Muscle of leg (tissue), 16 donors: ENCODE measurements around the gene ZNF286A. TPM values are rescaled to one million over a fixed set of nuclear protein-coding genes. Genes with fewer than 3 reads are reported as not detected.
A peak's percentile ranks its signal among the peaks of the same experiment; 100 is the strongest.
"Not testable (repeated sequence)": the region's sequence is repeated elsewhere in the genome, so short reads cannot be mapped to it uniquely, and the experiment has no call there.

Experiments used
- DNase-seq: peaks from one replicate; pipeline ENCODE4 v3.0.0; 2013
- H3K27ac ChIP-seq: one replicate; pipeline ENCODE4 v1.5.1; 2013; ENCODE audit warnings: mild to moderate bottlenecking, low read length, control low read depth
- H3K27me3 ChIP-seq: one replicate; pipeline ENCODE4 v1.6.1; 2013; ENCODE audit warnings: low read length; ENCODE audit not compliant: control insufficient read depth, insufficient read depth
- H3K36me3 ChIP-seq: one replicate; pipeline ENCODE4 v1.6.1; 2013; ENCODE audit warnings: low read length; ENCODE audit not compliant: control insufficient read depth, insufficient read depth
- H3K4me1 ChIP-seq: one replicate; pipeline ENCODE4 v1.6.1; 2013; ENCODE audit warnings: low read length; ENCODE audit not compliant: control insufficient read depth, insufficient read depth
- H3K4me3 ChIP-seq: one replicate; pipeline ENCODE4 v1.5.1; 2013; ENCODE audit warnings: low read length, control low read depth
- H3K9me3 ChIP-seq: replicated peaks from 2 replicates; pipeline ENCODE4 v1.6.1; 2013; ENCODE audit warnings: low read depth, low read length; ENCODE audit not compliant: control insufficient read depth
- WGBS: methylation state at CpG from one replicate; pipeline ENCODE4 v1.1.5; 2013; ENCODE audit warnings: missing lambda C conversion rate; ENCODE audit not compliant: insufficient coverage; 5-methylcytosine and 5-hydroxymethylcytosine counted together
- long read RNA-seq, 11 donors: transcript quantifications; one replicate each; lab custom pipeline, GENCODE V29; 2026
- polyA plus RNA-seq, 8 donors: library from polyadenylated mRNA; unstranded; fragments of 120-200 nt; gene quantifications; one replicate each; pipeline versions ENCODE4 v1.2.1 to v1.2.3, GENCODE V29; 2013; ENCODE audit warnings: inconsistent platforms in 1 of 8, low replicate concordance in 1 of 8; ENCODE audit not compliant: insufficient read length in 8 of 8, insufficient read depth in 1 of 8
- total RNA-seq: library from RNA; stranded (reverse); fragments of 120-200 nt; gene quantifications from one replicate; pipeline ENCODE4 v1.2.4, GENCODE V29; 2013

ZNF286A gene
- total RNA-seq (32.2 TPM), polyA plus RNA-seq (10 to 100 TPM; 19.9 to 29.6 (median 25.1) TPM)
- long read RNA-seq, donor 1, full-length matches to known transcripts: 3 of 3 reads
- long read RNA-seq, donor 1, partial matches to known transcripts: 0 of 3 reads
- long read RNA-seq, donor 1, other reads (novel, unspliced or antisense): 0 of 3 reads
- long read RNA-seq, donor 2: 0 reads
- long read RNA-seq, donor 3, partial matches to known transcripts: 0 of 1 reads
- long read RNA-seq, donor 3, other reads (novel, unspliced or antisense): 0 of 1 reads
- long read RNA-seq, donor 4, full-length matches to known transcripts: 2 of 2 reads
- long read RNA-seq, donor 4, partial matches to known transcripts: 0 of 2 reads
- long read RNA-seq, donor 4, other reads (novel, unspliced or antisense): 0 of 2 reads
- long read RNA-seq, donor 5, full-length matches to known transcripts: 7 of 7 reads
- long read RNA-seq, donor 5, partial matches to known transcripts: 0 of 7 reads
- long read RNA-seq, donor 5, other reads (novel, unspliced or antisense): 0 of 7 reads
- long read RNA-seq, donor 6, full-length matches to known transcripts: 2 of 13 reads
- long read RNA-seq, donor 6, partial matches to known transcripts: 11 of 13 reads
- long read RNA-seq, donor 6, other reads (novel, unspliced or antisense): 0 of 13 reads
- long read RNA-seq, donor 7, partial matches to known transcripts: 0 of 2 reads
- long read RNA-seq, donor 7, other reads (novel, unspliced or antisense): 0 of 2 reads
- long read RNA-seq, donor 8: 0 reads
- long read RNA-seq, donor 9: 0 reads
- long read RNA-seq, donor 10, full-length matches to known transcripts: 2 of 2 reads
- long read RNA-seq, donor 10, partial matches to known transcripts: 0 of 2 reads
- long read RNA-seq, donor 10, other reads (novel, unspliced or antisense): 0 of 2 reads
- long read RNA-seq, donor 11, full-length matches to known transcripts: 3 of 3 reads
- long read RNA-seq, donor 11, partial matches to known transcripts: 0 of 3 reads
- long read RNA-seq, donor 11, other reads (novel, unspliced or antisense): 0 of 3 reads

- not testable (repeated sequence) for H3K4me1 ChIP-seq, H3K9me3 ChIP-seq, H3K27me3 ChIP-seq, H3K36me3 ChIP-seq
- peak; percentile 100 for DNase-seq
- H3K4me3 ChIP-seq: peak within 1 kb of the TSS; percentile 58
- 0% methylated on average over 32 of the region's 44 CpGs for WGBS
- H3K27ac ChIP-seq: peak within 1 kb of the TSS; percentile 71
Observed at GRCh38 chr17:15699413-15699924, at the start of gene ZNF286A. Gene ZNF286A, plus strand, starts transcription at chr17:15699752. Its CDS starts 578 bp downstream, at chr17:15700330.

- Histone ChIP-seq H3K27me3 (no peaks in the 10 kb centered on the region), H3K9me3 (no peaks in the 10 kb centered on the region), H3K27ac (peak overlapping the region; percentile 90), H3K36me3 (peaks cover 2% of the 10 kb centered on the region), H3K4me3 (peak overlapping the region; percentile 56), H3K4me1 (peaks cover 49% of the 10 kb centered on the region)
- DNase-seq: peak; percentile 88
- no CpG with 5 or more reads among the region's 6 CpGs for WGBS
Observed at GRCh38 chr17:15649861-15650421, 49.6 kb upstream of the ZNF286A start.

- peaks cover 4% of the 10 kb centered on the region for H3K36me3 ChIP-seq
- no peak for DNase-seq
- no peaks in the 10 kb centered on the region for H3K9me3 ChIP-seq
- 24% methylated on average over 10 of the region's 14 CpGs for WGBS
- H3K27ac ChIP-seq: peak overlapping the region; percentile 90
- H3K4me1 ChIP-seq: peaks cover 44% of the 10 kb centered on the region
- no peaks in the 10 kb centered on the region for H3K27me3 ChIP-seq
- H3K4me3 ChIP-seq: peak overlapping the region; percentile 56
Observed at GRCh38 chr17:15650741-15651582, 48.6 kb upstream of the ZNF286A start.

GRCh38 chr17:15651583-15652110 is 47.9 kb upstream of the ZNF286A start:
- Histone ChIP-seq H3K4me3 (peak overlapping the region; percentile 56), H3K36me3 (peaks cover 5% of the 10 kb centered on the region), H3K27ac (peak overlapping the region; percentile 90), H3K27me3 (no peaks in the 10 kb centered on the region), H3K9me3 (no peaks in the 10 kb centered on the region), H3K4me1 (peaks cover 43% of the 10 kb centered on the region)
- WGBS: 0% methylated on average over 7 of the region's 8 CpGs
- DNase-seq: peak; percentile 99

- WGBS: 72% methylated on average over 4 of the region's 6 CpGs
- H3K4me3 ChIP-seq: no peak overlapping the region
- H3K27ac ChIP-seq: no peak overlapping the region
- no peak for DNase-seq
- peaks cover 43% of the 10 kb centered on the region for H3K4me1 ChIP-seq
- no peaks in the 10 kb centered on the region for H3K9me3 ChIP-seq
- peaks cover 5% of the 10 kb centered on the region for H3K36me3 ChIP-seq
- no peaks in the 10 kb centered on the region for H3K27me3 ChIP-seq
Observed at GRCh38 chr17:15652960-15653359, 46.6 kb upstream of the ZNF286A start.

GRCh38 chr17:15654401-15654800 is 45.2 kb upstream of the ZNF286A start:
- not testable (repeated sequence) for DNase-seq, H3K4me3 ChIP-seq, H3K9me3 ChIP-seq, H3K36me3 ChIP-seq, H3K27me3 ChIP-seq
- WGBS: no CpG with 5 or more reads among the region's 3 CpGs
- H3K27ac ChIP-seq: peak overlapping the region; percentile 51
- peaks cover 38% of the 10 kb centered on the region for H3K4me1 ChIP-seq

- Histone ChIP-seq H3K9me3 (no peaks in the 10 kb centered on the region), H3K27me3 (no peaks in the 10 kb centered on the region), H3K4me3 (no peak overlapping the region), H3K27ac (peak overlapping the region; percentile 51), H3K36me3 (peaks cover 5% of the 10 kb centered on the region), H3K4me1 (peaks cover 38% of the 10 kb centered on the region)
- DNase-seq: peak; percentile 41
- WGBS: 17% methylated on average over 1 of the region's 3 CpGs
Observed at GRCh38 chr17:15654886-15655561, 44.5 kb upstream of the ZNF286A start.

- Histone ChIP-seq H3K9me3 (no peaks in the 10 kb centered on the region), H3K27me3 (no peaks in the 10 kb centered on the region), H3K27ac (no peak overlapping the region), H3K4me3 (no peak overlapping the region), H3K4me1 (peaks cover 29% of the 10 kb centered on the region), H3K36me3 (peaks cover 5% of the 10 kb centered on the region)
- DNase-seq: no peak
Observed at GRCh38 chr17:15657868-15658267, 41.7 kb upstream of the ZNF286A start.
